ENCODE results near the gene WBP4. TPM values are rescaled to one million over a fixed set of nuclear protein-coding genes. Genes with fewer than 3 reads are reported as not detected.
"Not testable (repeated sequence)": the region's sequence is repeated elsewhere in the genome, so short reads cannot be mapped to it uniquely, and the experiment has no call there.

Gene WBP4
- total RNA-seq, 2 donors from 2014 or later: 5.3 to 8.6 TPM

DNA sequence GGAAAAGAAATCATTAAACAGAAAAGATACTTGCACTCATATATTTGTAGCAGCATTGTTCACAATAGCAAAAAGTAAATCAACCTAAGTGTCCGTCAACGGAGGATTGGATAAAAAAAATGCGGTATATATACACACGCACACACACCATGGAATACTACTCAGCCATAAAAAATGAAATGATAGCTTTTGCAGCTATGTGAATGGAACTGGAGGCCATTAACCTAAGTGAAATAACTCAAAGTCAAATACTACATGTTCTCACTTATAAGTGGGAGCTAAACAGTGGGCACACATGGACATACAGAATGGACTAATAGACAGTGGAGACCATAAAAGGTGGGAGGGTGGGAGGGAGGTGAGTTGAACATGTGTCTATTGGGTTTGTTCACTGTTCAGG is 18.4 kb downstream of the WBP4 start:
- 96 to 100% methylated on average over 4 of the region's 4 CpGs for WGBS, 2 donors
- intact Hi-C loops (cut with DNase I): loop anchor here (10.0 kb wide), 1 partner anchor 135 kb away; no protein-coding TSS in a partner anchor

DNA sequence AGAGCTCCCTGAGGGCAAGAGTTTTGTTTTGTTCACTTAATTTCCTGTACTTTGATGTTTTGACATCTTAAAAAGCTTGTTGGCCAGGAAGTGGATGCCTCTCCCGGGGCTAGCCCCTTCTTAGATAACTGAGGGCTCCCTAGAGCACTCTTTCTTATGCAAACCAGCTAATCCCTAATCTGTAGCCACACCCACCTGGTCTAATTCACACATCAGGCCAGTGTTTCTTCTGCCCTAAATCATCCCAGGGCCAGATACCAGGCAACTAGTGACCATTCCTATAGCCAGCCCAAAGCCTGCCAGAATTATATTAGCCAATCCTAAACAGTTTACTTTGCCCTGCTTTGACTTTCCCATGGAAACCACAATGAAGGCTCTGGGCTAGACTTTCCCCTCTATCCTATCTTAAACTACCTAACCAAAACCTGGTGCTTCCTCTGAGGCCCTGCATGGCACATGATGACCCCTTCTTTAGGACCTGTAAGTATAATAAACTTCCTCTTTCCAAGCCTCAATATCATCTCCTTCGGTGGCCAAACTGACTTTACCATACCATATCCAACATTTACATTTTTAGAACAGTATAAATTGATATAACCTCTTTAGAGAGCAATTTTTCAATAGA is 24.8 kb downstream of the WBP4 start:
- Histone ChIP-seq H3K4me3 (no peak overlapping the region), H3K27me3 (no peaks in the 10 kb centered on the region), H3K9me3 (no peaks in the 10 kb centered on the region), H3K36me3 (replicated peaks in 1 of 2; ENCODE audit: insufficient read depth in 1 of 2, low read depth in 2 of 2) (peaks cover 0 to 2% of the 10 kb centered on the region in 2 donors), H3K27ac (no peak overlapping the region), H3K4me1 (no peaks in the 10 kb centered on the region)
- 63 to 92% methylated on average over 2 of the region's 2 CpGs for WGBS, 2 donors
- TF ChIP-seq, protein P1, sequence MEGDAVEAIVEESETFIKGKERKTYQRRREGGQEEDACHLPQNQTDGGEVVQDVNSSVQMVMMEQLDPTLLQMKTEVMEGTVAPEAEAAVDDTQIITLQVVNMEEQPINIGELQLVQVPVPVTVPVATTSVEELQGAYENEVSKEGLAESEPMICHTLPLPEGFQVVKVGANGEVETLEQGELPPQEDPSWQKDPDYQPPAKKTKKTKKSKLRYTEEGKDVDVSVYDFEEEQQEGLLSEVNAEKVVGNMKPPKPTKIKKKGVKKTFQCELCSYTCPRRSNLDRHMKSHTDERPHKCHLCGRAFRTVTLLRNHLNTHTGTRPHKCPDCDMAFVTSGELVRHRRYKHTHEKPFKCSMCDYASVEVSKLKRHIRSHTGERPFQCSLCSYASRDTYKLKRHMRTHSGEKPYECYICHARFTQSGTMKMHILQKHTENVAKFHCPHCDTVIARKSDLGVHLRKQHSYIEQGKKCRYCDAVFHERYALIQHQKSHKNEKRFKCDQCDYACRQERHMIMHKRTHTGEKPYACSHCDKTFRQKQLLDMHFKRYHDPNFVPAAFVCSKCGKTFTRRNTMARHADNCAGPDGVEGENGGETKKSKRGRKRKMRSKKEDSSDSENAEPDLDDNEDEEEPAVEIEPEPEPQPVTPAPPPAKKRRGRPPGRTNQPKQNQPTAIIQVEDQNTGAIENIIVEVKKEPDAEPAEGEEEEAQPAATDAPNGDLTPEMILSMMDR (IDR thresholded peaks at IDR 0.05): no peak
- TF ChIP-seq POLR2A (IDR thresholded peaks at IDR 0.05): no peak
- intact Hi-C loops (cut with DNase I): no loop called here
- DNase-seq: no peak
- ATAC-seq: no peak

More for the DNA sequence above, 18.4 kb downstream of the WBP4 start:
- ATAC-seq: no peak
- H3K27ac ChIP-seq: no peak overlapping the region
- TF ChIP-seq POLR2A (IDR thresholded peaks at IDR 0.05): no peak
- TF ChIP-seq, protein P1 (IDR thresholded peaks at IDR 0.05): no peak
- no peaks in the 10 kb centered on the region for H3K9me3 ChIP-seq
- H3K4me3 ChIP-seq: no peak overlapping the region
- H3K27me3 ChIP-seq: no peaks in the 10 kb centered on the region
- no peak for DNase-seq
- peaks cover 0 to 9% of the 10 kb centered on the region in 2 donors for H3K36me3 ChIP-seq (replicated peaks in 1 of 2; ENCODE audit: insufficient read depth in 1 of 2, low read depth in 2 of 2)
- no peaks in the 10 kb centered on the region for H3K4me1 ChIP-seq

DNA sequence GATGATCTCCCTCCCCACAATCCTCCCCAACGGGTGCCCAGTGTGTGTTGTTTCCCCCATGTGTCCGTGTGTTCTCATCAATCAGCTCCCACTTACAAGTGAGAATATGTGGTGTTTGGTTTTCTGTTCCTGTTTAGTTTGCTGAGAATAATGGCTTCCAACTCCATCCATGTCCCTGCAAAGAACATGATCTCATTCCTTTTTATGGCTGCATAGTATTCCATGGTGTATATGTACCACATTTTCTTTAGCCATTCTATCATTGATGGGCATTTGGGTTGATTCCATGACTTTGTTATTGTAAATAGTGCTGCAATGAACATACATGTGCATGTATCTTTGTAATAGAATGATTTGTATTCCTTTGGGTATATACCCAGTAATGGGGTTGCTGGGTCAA is 34.4 kb downstream of the WBP4 start:
- DNase-seq; H3K27me3 ChIP-seq; H3K4me3 ChIP-seq; ATAC-seq; H3K36me3 ChIP-seq (replicated peaks in 1 of 2; ENCODE audit: insufficient read depth in 1 of 2, low read depth in 2 of 2); H3K9me3 ChIP-seq; intact Hi-C loops (cut with DNase I); H3K27ac ChIP-seq; H3K4me1 ChIP-seq: not testable (repeated sequence)
- WGBS, 2 donors: 86 to 90% methylated on average over 2 of the region's 2 CpGs

DNA sequence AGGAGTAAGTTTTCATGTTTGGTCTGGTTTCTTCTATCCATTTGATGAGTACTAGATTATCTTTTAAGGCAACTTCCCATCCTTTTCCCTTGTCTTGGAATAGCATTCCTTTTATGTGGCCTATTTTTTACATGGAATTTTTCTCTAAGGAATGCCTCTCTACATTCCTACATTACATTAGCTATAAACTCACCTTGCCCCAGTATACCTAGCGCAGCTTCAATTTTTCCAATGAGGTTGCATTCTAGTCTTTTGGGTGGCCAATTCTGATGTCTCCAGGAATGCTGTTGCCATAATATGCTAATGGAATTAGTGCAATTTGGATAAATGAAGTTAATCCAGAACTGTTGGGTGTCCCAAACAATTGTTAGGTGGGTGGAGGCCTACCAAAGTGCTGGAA is 37.5 kb downstream of the WBP4 start:
- Histone ChIP-seq H3K36me3 (replicated peaks in 1 of 2; ENCODE audit: insufficient read depth in 1 of 2, low read depth in 2 of 2) (no peaks in the 10 kb centered on the region), H3K4me1 (no peaks in the 10 kb centered on the region), H3K9me3 (no peaks in the 10 kb centered on the region), H3K4me3 (no peak overlapping the region), H3K27ac (no peak overlapping the region), H3K27me3 (no peaks in the 10 kb centered on the region)
- 87 to 100% methylated on average over 1 of the region's 1 CpG for WGBS, 2 donors
- intact Hi-C loops (cut with DNase I): no loop called here
- DNase-seq (no peak), ATAC-seq (no peak)
- TF ChIP-seq, protein P1 (IDR thresholded peaks at IDR 0.05): no peak
- TF ChIP-seq POLR2A (IDR thresholded peaks at IDR 0.05): no peak

DNA sequence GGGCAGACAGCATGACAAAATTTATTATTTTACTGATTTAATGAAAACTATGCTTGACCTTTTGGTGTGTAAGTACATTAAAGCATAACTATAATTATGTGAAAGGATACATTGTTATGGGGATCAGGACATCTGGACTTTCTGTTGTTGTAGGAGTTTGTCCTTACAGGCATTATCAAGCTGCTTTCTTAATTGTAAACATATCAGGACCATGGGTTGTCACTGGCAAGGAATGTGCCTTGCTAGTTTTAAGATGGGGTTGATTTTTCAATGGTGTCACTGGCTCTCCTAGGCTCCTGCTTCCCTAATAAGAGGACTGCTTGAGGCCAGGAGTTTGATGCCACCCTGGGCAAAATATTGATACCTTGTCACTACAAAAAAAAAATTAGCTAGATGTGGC is 38.7 kb downstream of the WBP4 start:
- H3K27me3 ChIP-seq: no peaks in the 10 kb centered on the region
- H3K27ac ChIP-seq: no peak overlapping the region
- DNase-seq (no peak), ATAC-seq (no peak)
- H3K4me3 ChIP-seq: no peak overlapping the region
- no peaks in the 10 kb centered on the region for H3K4me1 ChIP-seq
- no peaks in the 10 kb centered on the region for H3K36me3 ChIP-seq (replicated peaks in 1 of 2; ENCODE audit: insufficient read depth in 1 of 2, low read depth in 2 of 2)
- no peak for TF ChIP-seq POLR2A (IDR thresholded peaks at IDR 0.05)
- TF ChIP-seq, protein P1 (IDR thresholded peaks at IDR 0.05): no peak
- H3K9me3 ChIP-seq: no peaks in the 10 kb centered on the region
- intact Hi-C loops (cut with DNase I): no loop called here
